GM19043 (cell line): ENCODE results near the gene PFDN2.
"Not testable (repeated sequence)": the region's sequence is repeated elsewhere in the genome, so short reads cannot be mapped to it uniquely, and the experiment has no call there.

ENCODE experiments used
- ATAC-seq: cut with Tn5 transposase; IDR thresholded peaks from one replicate; pipeline ENCODE4 v1.9.1; 2021; ENCODE audit warnings: low read depth; ENCODE audit not compliant: unreplicated experiment

The PFDN2 gene

DNA sequence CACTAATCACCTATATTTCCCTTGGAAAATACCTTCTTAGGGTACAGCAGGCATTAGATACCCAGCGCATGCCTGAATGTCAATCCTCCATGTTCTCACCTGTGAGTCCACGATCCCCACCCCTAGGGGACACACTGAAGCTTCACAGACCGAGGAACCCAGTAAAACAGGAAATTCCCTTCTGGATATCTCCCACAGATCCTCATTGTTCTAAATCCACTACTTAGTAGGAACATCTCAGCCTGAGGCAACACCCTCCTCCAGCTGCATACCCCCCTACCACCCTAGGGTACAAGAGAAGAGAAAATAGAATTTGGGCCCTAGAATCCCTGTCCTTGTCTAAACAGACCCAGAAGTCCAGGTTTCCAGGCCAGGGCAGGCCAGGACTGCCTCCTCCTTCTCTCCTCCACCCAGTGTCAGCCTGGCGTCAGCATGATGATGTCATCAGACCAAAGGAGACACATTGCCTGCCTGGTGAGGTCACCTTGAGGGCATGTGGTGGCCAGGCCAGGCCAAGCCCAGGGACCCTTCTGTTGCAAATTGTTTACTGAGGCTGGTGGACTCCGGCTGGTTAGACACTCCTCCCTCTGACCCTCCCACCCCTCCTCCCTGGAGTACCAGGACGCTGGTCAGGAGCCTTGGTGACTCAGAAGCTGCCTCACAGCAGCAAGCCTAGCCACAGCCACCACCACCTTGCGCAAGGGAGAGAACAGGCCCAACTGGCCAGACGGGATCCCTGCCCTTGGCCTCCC, 34.7 kb downstream of the PFDN2 start:
- ATAC-seq = no peak

DNA sequence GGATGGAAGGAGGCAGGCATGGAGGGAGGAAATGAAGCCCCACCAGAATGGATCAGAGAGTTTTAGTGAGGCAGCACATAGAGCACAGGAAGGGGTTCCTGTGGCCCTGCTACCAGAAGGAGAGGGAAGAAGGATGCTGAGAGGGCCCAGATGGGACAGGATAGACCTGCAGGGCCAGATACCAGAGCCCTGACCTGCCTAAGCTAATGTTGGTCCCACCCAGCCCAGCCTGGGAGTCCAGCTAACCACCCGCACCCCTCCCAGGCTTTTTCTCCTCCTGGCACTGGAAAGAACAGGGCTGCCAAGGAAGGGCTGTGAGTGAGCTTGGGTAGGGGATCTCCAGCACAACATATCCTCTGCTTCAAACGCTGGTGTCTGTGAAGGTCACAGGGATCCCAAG, 35.4 kb downstream of the PFDN2 start:
- ATAC-seq = no peak

DNA sequence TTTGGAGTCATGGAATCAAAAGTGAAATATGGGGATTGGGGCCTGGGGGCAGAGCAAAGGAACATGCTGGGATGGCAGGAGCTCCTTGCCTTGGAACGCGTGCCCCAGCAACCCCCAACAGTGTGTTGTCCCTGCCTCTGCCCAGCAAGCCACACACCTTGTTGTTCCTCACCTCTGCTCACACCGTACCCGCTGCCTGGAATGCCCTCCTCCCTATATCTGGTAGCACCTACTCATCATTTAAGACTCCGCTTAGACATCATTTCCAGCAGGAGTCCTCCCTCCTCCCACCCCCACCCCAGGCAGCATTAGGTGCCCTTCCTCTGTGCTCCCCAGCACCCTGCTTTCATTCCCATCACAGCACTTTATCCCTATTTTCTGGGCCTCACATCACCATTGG, 36.3 kb downstream of the PFDN2 start:
- ATAC-seq = no peak

DNA sequence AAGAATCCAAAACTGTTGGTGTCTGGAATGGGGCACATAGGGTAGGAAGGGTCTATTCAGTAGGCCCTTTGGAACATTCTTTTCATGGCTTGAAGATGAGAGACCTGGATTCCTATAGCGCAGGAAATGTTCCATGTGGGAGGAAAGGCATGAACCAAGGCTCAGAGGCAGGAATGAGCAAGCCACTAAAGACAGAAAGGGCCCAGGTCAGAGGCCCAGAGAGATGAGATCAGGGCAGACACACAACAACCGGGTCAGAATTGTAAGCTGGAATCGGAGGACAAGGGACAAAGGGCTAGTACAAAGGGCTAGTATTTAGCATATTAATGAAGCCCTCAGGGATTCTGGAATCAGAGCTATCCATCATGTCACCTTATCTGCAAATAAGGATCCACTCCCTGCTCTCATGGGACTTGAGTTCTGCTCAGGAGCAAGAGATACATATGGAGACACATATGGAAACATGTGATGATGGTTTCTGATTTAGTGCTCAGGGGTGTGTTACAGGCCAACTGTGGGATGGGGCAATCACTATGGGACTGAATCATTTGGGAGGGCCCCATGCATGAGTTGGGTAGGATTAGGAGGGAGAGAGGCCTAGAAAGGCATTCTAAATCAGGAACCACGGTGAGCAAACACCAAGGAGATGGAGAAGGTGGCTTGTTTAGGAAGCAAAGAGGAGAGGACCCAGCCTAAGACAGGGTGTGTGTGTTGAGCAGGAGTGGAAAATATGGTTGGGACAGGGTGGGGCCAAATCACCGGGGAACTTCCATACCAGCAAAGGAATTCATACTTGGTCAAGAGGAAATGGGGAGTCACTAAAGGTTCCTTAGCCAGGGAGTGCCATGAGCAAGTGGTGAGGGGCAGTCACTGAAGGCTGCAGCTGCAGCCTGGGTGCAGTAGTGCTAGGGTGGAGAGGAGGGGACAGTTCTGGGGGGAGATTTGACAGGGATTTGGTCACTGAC, 37.1 kb downstream of the PFDN2 start:
- no peak for ATAC-seq

DNA sequence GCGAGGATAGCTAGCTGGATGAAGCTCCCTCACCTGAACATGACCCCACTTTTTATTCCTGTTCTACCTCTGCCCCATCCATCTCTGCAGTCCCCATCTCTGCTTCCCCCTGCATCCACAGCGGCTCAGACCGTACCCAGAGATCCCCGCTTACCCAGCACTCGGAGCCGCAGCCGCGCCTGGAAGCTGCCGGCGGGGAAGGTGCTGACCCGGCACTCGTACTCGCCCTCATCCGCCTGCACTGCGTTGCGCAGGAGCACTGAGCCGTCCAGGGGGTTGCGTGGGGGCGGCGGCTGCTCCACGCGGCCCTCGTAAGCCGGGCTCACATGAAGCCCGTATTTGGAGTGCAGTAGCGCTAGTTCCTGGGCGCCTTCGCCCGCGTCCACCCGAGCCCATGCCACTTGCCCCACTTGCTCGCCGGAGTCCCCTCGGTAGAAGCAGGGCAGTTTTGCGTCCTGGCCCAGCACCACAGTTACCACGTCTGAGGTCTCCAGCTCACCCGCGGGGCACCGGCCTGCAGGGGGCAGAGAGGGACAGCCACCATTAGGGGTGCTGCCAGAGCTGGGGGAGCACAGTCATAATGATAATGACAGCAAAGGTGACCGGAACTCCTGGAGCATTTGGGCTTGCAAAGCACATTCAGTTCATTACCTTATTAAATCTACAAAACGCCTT, 38.3 kb downstream of the PFDN2 start:
- no peak for ATAC-seq

DNA sequence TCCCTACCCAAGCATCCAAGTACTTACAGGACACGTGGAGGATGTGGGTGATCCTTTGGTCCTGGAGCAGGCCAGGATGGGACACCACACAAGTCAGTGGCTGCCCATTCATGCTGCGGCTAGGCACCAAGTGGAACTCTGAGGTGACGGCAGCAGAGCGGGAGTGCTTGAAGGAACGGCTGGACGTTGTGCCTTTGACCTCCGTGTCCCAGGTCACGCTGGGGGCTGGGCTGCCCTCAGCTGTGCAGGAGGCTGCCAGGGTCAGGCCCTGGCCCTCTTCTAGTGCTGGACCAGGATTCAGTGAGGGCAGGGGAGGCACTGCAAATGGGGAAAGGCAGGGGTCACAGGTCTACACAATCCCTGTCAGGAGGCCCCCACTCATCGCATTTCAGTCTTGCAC, 40.4 kb downstream of the PFDN2 start:
- ATAC-seq = no peak

DNA sequence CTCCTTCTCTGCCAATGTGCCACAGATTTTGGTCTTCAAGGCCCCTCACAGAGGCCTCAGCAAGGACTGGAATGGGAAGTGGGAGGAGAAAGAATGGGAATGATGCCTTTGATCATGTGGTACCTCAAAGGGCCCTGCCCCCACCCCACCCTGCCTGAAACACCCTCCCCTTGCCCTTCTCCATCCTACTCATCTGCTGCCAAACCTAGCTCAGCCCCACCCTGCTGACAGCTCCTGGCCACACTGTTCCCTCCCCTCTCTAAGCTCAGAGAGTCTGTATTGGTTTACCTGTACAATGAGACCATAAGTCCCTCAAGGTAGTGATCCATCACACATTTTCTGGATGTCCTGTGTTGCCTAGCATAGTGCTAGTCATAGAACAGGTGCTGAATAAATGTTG, 41.4 kb downstream of the PFDN2 start:
- ATAC-seq = no peak

DNA sequence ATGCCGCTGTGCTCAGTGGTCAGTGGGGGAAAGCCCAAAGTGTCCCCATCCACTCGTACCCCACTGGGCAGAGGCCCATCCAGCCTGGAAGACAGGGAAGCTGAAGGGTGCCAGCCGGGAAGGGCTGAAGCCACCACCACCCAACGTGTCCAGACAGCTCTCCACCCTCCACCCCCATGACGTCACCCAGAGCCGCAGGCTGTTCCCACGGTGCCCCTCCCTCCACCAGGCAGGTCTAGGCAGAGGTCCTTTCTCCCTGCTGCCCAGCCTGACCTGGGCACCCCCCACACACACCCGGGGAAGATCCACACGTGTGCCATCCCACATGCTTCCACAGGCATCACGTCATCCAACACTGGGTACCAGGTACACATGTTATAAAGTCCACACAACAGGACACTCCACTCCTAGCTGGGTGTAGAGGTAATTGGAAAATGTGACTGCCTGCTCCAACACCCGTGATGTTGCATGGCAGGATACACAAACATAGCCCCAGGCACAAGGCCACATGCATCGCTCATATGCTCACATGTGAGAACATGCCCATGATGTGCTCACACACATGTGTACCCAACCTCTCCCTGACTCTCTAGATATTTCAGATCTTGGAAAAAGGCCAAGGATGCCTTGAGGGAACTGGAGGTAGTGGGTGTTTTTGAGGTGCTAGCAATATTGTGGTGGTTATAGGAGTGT, 43.0 kb downstream of the PFDN2 start:
- no peak for ATAC-seq

DNA sequence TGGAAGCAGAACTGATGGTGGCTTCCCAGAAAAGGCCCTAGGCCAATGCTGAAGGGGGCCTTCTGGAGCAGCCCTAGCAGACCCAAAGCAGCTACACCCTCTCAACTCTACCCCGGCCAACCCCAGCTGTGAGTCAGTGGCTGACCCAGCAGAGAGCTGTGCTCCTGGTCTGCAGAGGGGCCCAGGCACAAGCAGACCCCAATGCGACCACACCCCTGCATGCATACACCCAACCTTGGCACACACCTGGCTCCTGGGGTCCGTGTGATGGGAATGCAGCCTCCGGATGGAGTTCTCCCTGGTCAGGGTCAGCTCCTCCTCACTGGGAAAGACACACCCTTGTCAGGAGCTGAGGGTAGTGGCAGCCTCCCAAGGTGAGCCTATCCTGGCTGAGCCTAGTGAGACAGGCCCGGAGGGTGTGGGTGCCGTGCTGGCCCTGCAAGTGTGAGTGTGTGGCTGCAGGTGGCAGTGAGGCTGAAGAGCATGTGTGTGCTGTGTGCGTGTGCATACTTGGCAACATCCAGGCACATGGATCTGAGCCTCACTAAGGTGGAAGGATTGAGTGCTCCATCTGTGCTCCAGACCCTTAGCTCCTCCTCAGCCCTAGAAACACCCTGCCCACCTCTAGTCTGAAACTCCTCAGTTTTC, 44.2 kb downstream of the PFDN2 start:
- ATAC-seq = no peak

DNA sequence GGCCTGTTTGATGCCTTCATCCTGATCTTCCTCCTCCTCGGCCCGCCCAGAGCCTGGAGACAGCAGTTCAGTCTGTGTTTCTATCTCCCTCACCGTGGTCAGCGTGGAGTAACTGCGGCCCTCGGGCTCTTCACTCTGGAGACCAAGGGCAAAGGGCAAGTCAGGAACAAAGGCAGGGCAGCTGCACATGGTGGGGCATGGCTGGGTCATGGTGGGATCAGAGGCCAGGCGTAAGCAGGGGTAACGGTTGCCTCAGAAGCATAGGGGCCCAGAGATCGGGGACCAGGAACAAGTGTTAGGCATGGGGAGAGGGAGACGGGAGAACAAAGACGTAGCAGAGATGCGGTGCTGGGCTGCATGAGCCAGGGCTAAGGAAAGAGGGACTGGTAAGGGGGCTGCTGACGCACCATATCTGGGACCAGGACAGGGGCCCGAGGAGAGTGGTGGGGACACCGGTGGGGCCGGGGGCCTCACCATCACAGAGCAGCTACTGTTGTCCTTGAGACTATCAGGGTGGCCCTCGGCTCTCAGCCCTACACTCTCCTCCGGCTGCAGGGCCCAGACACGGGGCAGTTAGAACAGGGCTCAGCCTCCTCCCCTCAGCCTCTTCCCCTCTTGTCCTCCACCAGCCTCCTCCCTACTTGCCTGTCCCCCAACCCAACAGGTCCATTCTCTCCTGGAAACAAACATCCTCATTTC, 44.9 kb downstream of the PFDN2 start:
- no peak for ATAC-seq

DNA sequence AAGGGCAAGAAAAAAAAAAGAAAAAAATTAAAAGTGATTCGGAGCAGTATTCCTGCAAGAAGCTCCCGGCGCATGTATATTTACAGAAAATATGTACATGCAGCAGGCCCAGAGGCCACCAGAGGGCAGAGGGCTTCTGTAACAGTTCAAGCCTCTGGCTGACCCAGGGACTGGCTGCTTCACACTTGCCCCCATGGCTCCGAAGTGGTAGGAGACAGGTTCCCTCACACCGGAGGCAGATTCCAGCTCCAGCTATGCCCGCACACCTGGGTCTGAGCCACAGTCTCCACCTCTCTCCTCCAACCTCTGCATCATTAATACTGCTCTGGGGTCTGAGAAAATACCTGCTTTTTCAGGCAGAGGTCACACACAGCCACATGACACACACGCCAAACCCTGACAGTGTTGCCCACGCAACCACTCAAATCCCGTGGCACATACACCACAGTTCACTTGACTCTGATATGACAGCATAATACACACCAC, 45.9 kb downstream of the PFDN2 start:
- ATAC-seq = no peak

DNA sequence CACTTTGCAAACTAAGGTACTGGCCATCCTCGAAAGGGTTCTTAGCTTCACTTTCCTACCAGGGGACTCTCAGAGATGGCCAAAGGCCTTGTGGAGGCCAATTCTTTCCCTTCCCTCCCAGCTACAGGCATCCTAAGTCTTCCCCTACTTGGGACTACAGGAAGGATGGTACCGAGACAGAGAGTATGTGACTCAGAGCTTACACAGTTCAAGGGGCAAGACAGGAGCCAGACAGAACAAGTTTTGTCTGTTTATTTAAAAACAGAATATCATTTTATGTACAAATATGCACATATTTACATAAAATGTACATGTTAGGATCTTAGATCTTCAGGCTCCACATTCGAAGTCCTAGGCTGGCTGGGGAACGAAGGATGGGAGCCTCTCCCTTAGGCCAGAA, 47.1 kb downstream of the PFDN2 start:
- ATAC-seq = no peak

DNA sequence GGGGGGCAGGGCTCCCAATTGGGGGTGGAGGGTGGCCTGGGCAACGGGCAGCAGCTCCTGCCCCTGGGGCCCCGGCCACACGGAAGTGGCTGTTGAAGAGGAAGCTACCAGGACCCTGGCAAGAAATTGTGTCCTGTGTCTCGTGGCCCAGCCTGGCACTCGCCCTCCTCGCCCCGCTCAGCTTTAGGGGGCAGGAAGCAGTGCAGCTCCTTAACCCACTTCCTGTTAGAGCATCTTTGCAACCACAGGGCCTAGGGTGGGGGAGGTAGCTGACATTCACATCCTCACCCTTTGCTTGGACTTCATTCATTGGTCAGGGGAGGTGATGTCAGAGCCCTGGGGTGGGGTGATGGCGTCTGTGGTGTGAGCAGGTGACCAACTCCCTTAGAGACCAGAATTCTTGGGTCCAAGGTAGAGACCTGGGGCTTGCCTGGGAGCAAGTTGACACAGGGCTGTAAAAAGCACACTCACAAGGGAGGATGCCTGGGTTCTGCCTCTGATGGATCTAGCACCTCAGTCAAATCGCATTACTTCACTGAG, 48.0 kb downstream of the PFDN2 start, which contains the start of gene ARHGAP30:
Gene ARHGAP30 (minus strand): TSS at position 161 of the 540 bp plus-strand sequence. CDS start 267 bp downstream, outside the sequence.
- peak; percentile 81 for ATAC-seq

DNA sequence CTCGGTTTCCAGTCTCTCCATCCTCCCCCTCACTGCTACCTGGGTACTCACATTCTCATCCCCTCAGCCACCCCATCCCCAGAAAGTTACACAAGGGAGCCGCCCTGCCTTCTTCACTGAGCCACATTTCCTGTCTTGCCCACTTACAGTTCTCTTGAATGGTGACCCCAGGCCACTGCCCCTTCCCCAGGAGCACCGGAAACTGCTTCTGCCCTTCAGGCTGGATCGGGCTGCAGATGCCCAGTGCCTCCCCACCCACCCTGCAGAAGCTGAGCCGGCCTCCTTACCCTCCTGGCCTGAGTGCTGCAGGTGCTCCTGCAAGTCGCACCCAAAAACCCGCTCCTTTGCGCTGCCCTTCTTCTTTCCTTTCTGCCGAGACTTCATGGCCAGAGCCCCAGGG, 48.6 kb downstream of the PFDN2 start:
- ATAC-seq = no peak

DNA sequence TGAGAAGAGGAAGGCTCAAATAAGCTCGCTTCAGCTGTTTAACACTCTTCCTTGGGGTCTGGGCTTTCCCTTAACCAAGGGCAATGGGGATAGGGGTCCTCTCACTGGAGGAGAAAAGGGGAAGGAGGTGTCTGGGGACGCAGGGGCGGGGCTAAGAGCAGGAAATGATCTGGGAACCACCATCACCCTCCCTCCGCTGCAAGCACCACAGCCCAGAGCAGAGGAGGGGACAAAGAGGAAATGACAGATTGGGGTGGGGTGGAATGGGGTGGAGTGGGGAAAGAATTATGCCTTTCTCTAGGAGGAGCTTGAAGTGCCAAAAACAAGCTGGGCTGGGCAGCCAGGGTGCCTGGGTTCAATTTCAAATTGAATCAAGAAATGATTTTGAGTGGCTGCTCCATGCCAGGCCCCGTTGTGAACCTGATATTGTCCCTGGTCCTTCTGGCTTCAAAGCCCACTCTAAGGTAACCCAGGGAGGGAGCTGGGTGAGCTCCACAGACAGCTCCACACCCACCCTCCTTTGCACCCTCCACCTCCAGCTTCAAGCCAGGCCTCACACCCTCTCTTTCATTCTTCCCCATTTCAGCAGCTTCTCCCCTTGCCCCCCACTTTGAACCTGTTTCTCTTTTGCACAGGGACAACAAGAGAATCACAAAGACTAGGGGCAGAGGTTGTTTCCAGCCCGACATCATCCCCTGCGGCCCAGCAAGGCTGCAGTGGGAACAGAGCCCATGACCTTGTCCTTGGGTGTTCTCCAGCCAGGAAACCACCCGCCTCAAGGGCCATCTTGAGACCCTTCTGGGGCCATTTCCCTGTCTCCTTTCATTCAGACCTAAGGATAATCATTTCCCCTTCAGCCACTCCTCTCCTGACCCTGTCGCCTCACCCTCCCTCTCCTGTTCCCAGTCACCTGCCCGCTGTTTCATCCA, 49.3 kb downstream of the PFDN2 start:
- peak; percentile 45 for ATAC-seq

DNA sequence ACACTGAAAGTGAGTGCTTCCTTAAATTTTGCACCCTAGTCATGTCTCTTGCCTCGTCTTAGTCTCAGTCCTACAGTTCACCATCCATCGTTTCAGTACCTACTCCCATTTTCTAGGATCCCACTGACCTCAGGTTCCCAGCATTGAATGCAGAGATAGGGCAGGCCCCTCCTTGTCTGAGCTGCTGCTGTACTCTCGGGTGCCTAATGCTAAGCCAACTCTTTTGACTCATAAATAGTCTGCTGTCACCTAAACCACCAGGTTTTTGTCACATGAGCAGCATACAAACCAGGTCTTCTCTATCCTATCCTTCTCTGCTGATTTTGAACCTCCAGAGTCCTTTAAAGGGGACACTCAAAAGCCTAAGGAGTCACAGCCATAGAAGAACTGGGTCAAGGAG, 51.1 kb downstream of the PFDN2 start:
- ATAC-seq = no peak

DNA sequence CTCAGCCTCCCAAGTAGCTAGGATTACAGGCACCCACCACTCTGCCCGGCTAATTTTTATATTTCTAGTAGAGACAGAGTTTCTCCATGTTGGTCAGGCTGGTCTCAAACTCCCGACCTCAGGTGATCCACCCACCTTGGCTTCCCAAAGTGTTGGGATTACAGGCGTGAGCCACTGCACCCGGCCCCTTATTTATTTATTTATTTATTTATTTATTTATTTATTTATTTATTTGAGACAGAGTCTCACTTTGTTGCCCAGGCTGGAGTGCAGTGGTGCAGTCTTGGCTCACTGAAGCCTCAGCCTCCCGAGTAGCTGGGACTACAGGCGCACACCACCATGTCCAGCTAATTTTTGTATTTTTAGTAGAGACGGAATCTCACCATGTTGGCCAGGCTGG, 52.2 kb downstream of the PFDN2 start:
- not testable (repeated sequence) for ATAC-seq

DNA sequence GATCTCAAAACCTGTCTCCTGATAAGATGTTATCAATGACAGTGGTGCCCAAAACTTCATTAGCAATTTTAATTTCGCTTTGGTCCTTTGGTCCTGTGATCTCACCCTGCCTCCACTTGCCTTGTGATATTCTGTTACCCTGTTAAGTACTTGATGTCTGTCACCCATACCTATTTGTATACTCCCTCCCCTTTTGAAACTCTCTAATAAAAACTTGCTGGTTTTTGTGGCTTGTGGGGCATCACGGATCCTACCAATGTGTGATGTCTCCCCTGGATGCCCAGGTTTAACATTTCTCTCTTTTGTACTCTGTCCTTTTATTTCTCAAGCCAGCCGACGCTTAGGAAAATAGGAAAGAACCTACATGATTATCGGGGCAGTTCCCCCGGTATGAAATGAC, 53.9 kb downstream of the PFDN2 start:
- not testable (repeated sequence) for ATAC-seq
